ENCODE measurements around the gene DLG2.

GRCh38 chr11:84905411-84905810, 721.7 kb downstream of the DLG2 start:
- TF ChIP-seq POLR2A (IDR thresholded peaks at IDR 0.05) (no peak), CTCF (IDR thresholded peaks at IDR 0.05) (no peak)
